Suprapubic skin (tissue), 3 donors: Measurements from ENCODE around the gene RGMA.

Experiments used
- CTCF ChIP-seq, 2 donors: fragments of 200-600 bp in 1 of 2; fragments of 450-650 bp in 1 of 2; sonication (generic) in 1 of 2; IDR thresholded peaks; one replicate each; pipeline ENCODE4 v1.5.1; 2016 to 2019; ENCODE audit warnings: antibody characterized with exemption in 2 of 2, mild to moderate bottlenecking in 1 of 2, moderate library complexity in 1 of 2
- EP300 ChIP-seq: sonication (generic); formaldehyde crosslinking; IDR thresholded peaks from one replicate; pipeline ENCODE4 v1.6.1; 2017; ENCODE audit warnings: antibody characterized with exemption
- POLR2A ChIP-seq, 2 donors: fragments of 450-650 bp; IDR thresholded peaks; one replicate each; pipeline ENCODE4 v1.6.1; 2017; ENCODE audit warnings: antibody characterized with exemption in 2 of 2, mild to moderate bottlenecking in 2 of 2, moderate library complexity in 2 of 2

GRCh38 chr15:93066834-93067648, 22.0 kb downstream of the RGMA start:
- no peak for TF ChIP-seq CTCF (IDR thresholded peaks at IDR 0.05)
- TF ChIP-seq POLR2A (IDR thresholded peaks at IDR 0.05), result no peak
- TF ChIP-seq EP300, result no peak
